Fibroblast of lung (primary cell): ENCODE data around the gene GRM4. TPM values are rescaled to one million over a fixed set of nuclear protein-coding genes. Genes with fewer than 3 reads are reported as not detected.
A peak's percentile ranks its signal among the peaks of the same experiment; 100 is the strongest.

Source experiments
- DNase-seq, 2 donors: peaks; one replicate each; pipeline versions ENCODE4 v3.0.0 to v3.0.0-alpha.2; 2010; ENCODE audit warnings: low read depth in 2 of 2
- H2AFZ ChIP-seq: 2 replicates; pipeline ENCODE4 v1.5.1; 2012; ENCODE audit warnings: low read length, control low read depth, inconsistent platforms
- H3K27ac ChIP-seq: 2 replicates; pipeline ENCODE4 v1.5.1; 2011; ENCODE audit warnings: low read length, control low read depth; ENCODE audit not compliant: insufficient read depth
- H3K27me3 ChIP-seq: 2 replicates; pipeline ENCODE4 v1.5.1; 2011; ENCODE audit warnings: mild to moderate bottlenecking, low read length; ENCODE audit not compliant: control insufficient read depth, insufficient read depth
- H3K36me3 ChIP-seq: 2 replicates; pipeline ENCODE4 v1.5.1; 2011; ENCODE audit warnings: low read length; ENCODE audit not compliant: control insufficient read depth, insufficient read depth
- H3K4me1 ChIP-seq: 2 replicates; pipeline ENCODE4 v1.5.1; 2011; ENCODE audit warnings: low read length; ENCODE audit not compliant: control insufficient read depth, insufficient read depth; ENCODE audit errors: extremely low read depth
- H3K4me2 ChIP-seq: 2 replicates; pipeline ENCODE4 v1.5.1; 2011; ENCODE audit warnings: low read length, control low read depth; ENCODE audit not compliant: insufficient read depth; ENCODE audit errors: extremely low read depth
- H3K4me3 ChIP-seq, 4 experiments: fragments of 200-600 bp in 1 of 4; sonication (generic) in 1 of 4; replicated peaks in 1 of 4; 2 replicates each; pipeline ENCODE4 v1.5.1; 2011 to 2016; ENCODE audit warnings: low read length in 4 of 4, low read depth in 3 of 4, mild to moderate bottlenecking in 3 of 4, control low read depth in 2 of 4, inconsistent platforms in 1 of 4, mixed read lengths in 1 of 4; ENCODE audit not compliant: insufficient read depth in 1 of 4; ENCODE audit errors: control extremely low read depth in 1 of 4
- H3K79me2 ChIP-seq: 2 replicates; pipeline ENCODE4 v1.5.1; 2012; ENCODE audit warnings: mild to moderate bottlenecking, low read length, inconsistent platforms; ENCODE audit not compliant: control insufficient read depth, insufficient read depth
- H3K9ac ChIP-seq: 2 replicates; pipeline ENCODE4 v1.5.1; 2011; ENCODE audit warnings: mild to moderate bottlenecking, low read length, control low read depth; ENCODE audit not compliant: insufficient read depth
- H3K9me3 ChIP-seq: 2 replicates; pipeline ENCODE4 v1.5.1; 2012; ENCODE audit warnings: low read depth, low read length; ENCODE audit not compliant: control insufficient read depth, insufficient read depth
- H4K20me1 ChIP-seq: 2 replicates; pipeline ENCODE4 v1.5.1; 2011; ENCODE audit warnings: low read length; ENCODE audit not compliant: control insufficient read depth, insufficient read depth; ENCODE audit errors: extremely low read depth
- CTCF ChIP-seq, 2 donors: IDR thresholded peaks in 1 of 2; conservative IDR thresholded peaks in 1 of 2; 1 replicate in 1 of 2; 2 replicates in 1 of 2; pipeline ENCODE4 v1.5.1; 2011 to 2012; ENCODE audit warnings: low read length in 2 of 2, control low read depth in 1 of 2, inconsistent platforms in 1 of 2, low read depth in 1 of 2, mild to moderate bottlenecking in 1 of 2
- EZH2 ChIP-seq: IDR thresholded peaks from 2 replicates; pipeline ENCODE4 v1.5.1; 2012; ENCODE audit warnings: low read length, control low read depth, mild to moderate bottlenecking; ENCODE audit errors: missing control alignments
- polyA minus RNA-seq: library from RNA; depleted of rRNA, polyadenylated mRNA; stranded (reverse); fragments of >200 nt; gene quantifications from 2 replicates; pipeline ENCODE4 v1.2.3, GENCODE V29; 2011; ENCODE audit warnings: low replicate concordance
- polyA plus RNA-seq, 2 donors: library from polyadenylated mRNA; depleted of rRNA in 1 of 2; stranded (reverse) in 1 of 2; unstranded in 1 of 2; fragments of >200 nt; gene quantifications; 2 replicates each; pipeline ENCODE4 v1.2.1, GENCODE V29; 2011 to 2012; ENCODE audit warnings: missing spikeins in 1 of 2
- total RNA-seq: library from RNA; depleted of rRNA; stranded (reverse); fragments of >200 nt; gene quantifications from 2 replicates; pipeline ENCODE4 v1.2.1, GENCODE V29; 2014

The GRM4 gene
- under 0.01 TPM in 2 replicates for total RNA-seq
- not detected in 2 replicates for polyA plus RNA-seq
- not detected in 2 replicates for polyA plus RNA-seq (2012)
- polyA minus RNA-seq = not detected in 2 replicates

- Histone ChIP-seq H3K27me3 (peaks cover 48% of the 10 kb centered on the region), H3K36me3 (no peaks in the 10 kb centered on the region)
- TF ChIP-seq EZH2 (no peak), CTCF (conservative IDR thresholded peaks at IDR 0.05 in 1 of 2, IDR thresholded peaks at IDR 0.05 in 1 of 2; ENCODE audit: low read depth in 1 of 2, low read length in 2 of 2) (no peak)
These were observed at the start of gene GRM4 for GRCh38 chr6:34146021-34146782. Gene GRM4 (minus strand): TSS chr6:34146087. CDS start chr6:34133496, 12,591 bp downstream.

GRCh38 chr6:34194772-34195171, 48.9 kb upstream of the GRM4 start:
- Histone ChIP-seq H3K27ac (no peak overlapping the region), H3K9ac (no peak overlapping the region), H2AFZ (no peak overlapping the region), H3K4me1 (peaks cover 3% of the 10 kb centered on the region), H3K9me3 (no peaks in the 10 kb centered on the region), H4K20me1 (no peaks in the 10 kb centered on the region), H3K27me3 (no peaks in the 10 kb centered on the region), H3K79me2 (no peaks in the 10 kb centered on the region), H3K36me3 (no peaks in the 10 kb centered on the region), H3K4me2 (no peak overlapping the region), H3K4me3 (no peak overlapping the region)
- TF ChIP-seq EZH2 = no peak
- peak; percentile 4 to 25 for TF ChIP-seq CTCF (conservative IDR thresholded peaks at IDR 0.05 in 1 of 2, IDR thresholded peaks at IDR 0.05 in 1 of 2; ENCODE audit: low read depth in 1 of 2, low read length in 2 of 2)
- DNase-seq = no peak

More at GRCh38 chr6:34146021-34146782, at the start of gene GRM4:
- DNase-seq = no peak
- peak within 1 kb of the TSS in 2 of 4 experiments; percentile 31 to 51 for H3K4me3 ChIP-seq
- no peak within 1 kb of the TSS for H3K27ac ChIP-seq
- no peaks in the 10 kb centered on the region for H3K4me1 ChIP-seq
- no peak within 1 kb of the TSS for H2AFZ ChIP-seq
- no peaks in the 10 kb centered on the region for H3K79me2 ChIP-seq
- no peaks in the 10 kb centered on the region for H3K9me3 ChIP-seq
- no peaks in the 10 kb centered on the region for H4K20me1 ChIP-seq
- no peak within 1 kb of the TSS for H3K9ac ChIP-seq
- peak within 1 kb of the TSS; percentile 51 for H3K4me2 ChIP-seq

GRCh38 chr6:34190504-34191122, 44.7 kb upstream of the GRM4 start:
- H4K20me1 ChIP-seq = no peaks in the 10 kb centered on the region
- no peak overlapping the region for H2AFZ ChIP-seq
- no peaks in the 10 kb centered on the region for H3K79me2 ChIP-seq
- H3K4me2 ChIP-seq = no peak overlapping the region
- H3K36me3 ChIP-seq = no peaks in the 10 kb centered on the region
- no peak for TF ChIP-seq EZH2
- peak in 1 of 2 donors; percentile 9 for TF ChIP-seq CTCF (conservative IDR thresholded peaks at IDR 0.05 in 1 of 2, IDR thresholded peaks at IDR 0.05 in 1 of 2; ENCODE audit: low read depth in 1 of 2, low read length in 2 of 2)
- no peaks in the 10 kb centered on the region for H3K4me1 ChIP-seq
- H3K9ac ChIP-seq = no peak overlapping the region
- no peak overlapping the region for H3K4me3 ChIP-seq
- DNase-seq = no peak
- H3K27ac ChIP-seq = no peak overlapping the region
- H3K27me3 ChIP-seq = no peaks in the 10 kb centered on the region
- no peaks in the 10 kb centered on the region for H3K9me3 ChIP-seq
